ENCODE results near the gene LRG1.

GRCh38 chr19:4506449-4507149, 33.2 kb downstream of the LRG1 start:
- TF ChIP-seq POLR2AphosphoS5 (IDR thresholded peaks at IDR 0.05) (peak in 1 of 3 donors; percentile 44), CTCF (IDR thresholded peaks at IDR 0.05 in 8 of 11, conservative IDR thresholded peaks at IDR 0.05 in 3 of 11) (no peak)

All from spleen (tissue), 7 donors.